Stimulated activated naive CD8-positive, alpha-beta T cell treated with anti-CD3 and anti-CD28 coated beads, Interleukin-15, Interleukin-2, amounts not matched to agents 100 ng/mL and 50 ng/mL, for 24 hours (primary cell): Measurements from ENCODE around the gene WNT5B.

Source experiments
- H3K27ac Mint-ChIP-seq: one replicate; pipeline ENCODE4 v1.8.0; 2021; ENCODE audit warnings: mild to moderate bottlenecking, mixed read lengths
- H3K27me3 Mint-ChIP-seq: one replicate; pipeline ENCODE4 v1.8.0; 2021; ENCODE audit warnings: mixed read lengths
- H3K36me3 Mint-ChIP-seq: one replicate; pipeline ENCODE4 v1.8.0; 2021; ENCODE audit warnings: low read depth, mixed read lengths
- H3K4me1 Mint-ChIP-seq: one replicate; pipeline ENCODE4 v1.8.0; 2021; ENCODE audit warnings: low read depth, mixed read lengths
- H3K4me3 Mint-ChIP-seq: one replicate; pipeline ENCODE4 v1.8.0; 2021; ENCODE audit warnings: mild to moderate bottlenecking, mixed read lengths
- H3K9me3 Mint-ChIP-seq: one replicate; pipeline ENCODE4 v1.8.0; 2021; ENCODE audit warnings: mixed read lengths

The WNT5B gene

GRCh38 chr12:1695886-1696670 lies 67.0 kb downstream of the WNT5B start:
- Mint-ChIP-seq H3K9me3 (no peaks in the 10 kb centered on the region), H3K36me3 (peaks cover 29% of the 10 kb centered on the region), H3K27ac (no peak overlapping the region), H3K4me1 (peaks cover 83% of the 10 kb centered on the region), H3K27me3 (no peaks in the 10 kb centered on the region), H3K4me3 (no peak overlapping the region)

GRCh38 chr12:1696800-1697199 lies 67.8 kb downstream of the WNT5B start:
- Mint-ChIP-seq H3K36me3 (peaks cover 29% of the 10 kb centered on the region), H3K4me3 (no peak overlapping the region), H3K27me3 (no peaks in the 10 kb centered on the region), H3K4me1 (peaks cover 80% of the 10 kb centered on the region), H3K27ac (no peak overlapping the region), H3K9me3 (no peaks in the 10 kb centered on the region)
